Activated naive CD4-positive, alpha-beta T cell treated with Interleukin-2 at 50 U/mL for 16 hours (primary cell): ENCODE results near the gene CTBS.

ENCODE experiments used
- DNase-seq: peaks from one replicate; pipeline ENCODE4 v3.0.0-alpha.2; 2020

CTBS gene

GRCh38 chr1:84504580-84505492 is 69.4 kb downstream of the CTBS start:
- DNase-seq = no peak

DNA sequence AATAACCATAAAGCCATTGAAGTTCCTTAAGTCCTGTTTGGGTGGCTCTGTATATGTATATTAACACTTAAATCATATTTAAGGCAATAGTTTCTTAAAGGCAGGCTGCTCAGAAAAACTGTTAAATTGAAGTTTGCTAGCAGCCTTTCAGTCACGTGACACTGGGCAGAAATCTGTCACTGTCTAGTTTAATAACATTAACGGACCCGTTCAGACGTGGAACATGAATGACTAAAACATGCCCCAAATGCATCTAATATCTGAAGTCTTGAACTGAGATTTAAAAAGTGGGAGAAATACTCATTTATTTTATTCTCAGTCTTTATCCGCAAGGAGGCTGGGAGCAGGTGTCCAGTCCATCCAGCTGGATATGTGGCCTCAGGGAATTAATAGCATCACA is 71.3 kb downstream of the CTBS start:
- DNase-seq = no peak
